ENCODE measurements around the gene MCM5.
A peak's percentile ranks its signal among the peaks of the same experiment; 100 is the strongest.

Gene MCM5

GRCh38 chr22:35379146-35379993 lies 20.6 kb upstream of the MCM5 start:
- DNase-seq (ENCODE audit: low spot score) = no peak

- no peak for DNase-seq (ENCODE audit: low spot score)
These were observed 19.9 kb upstream of the MCM5 start for GRCh38 chr22:35380013-35380412.

GRCh38 chr22:35380537-35381423 lies 19.2 kb upstream of the MCM5 start, which contains the start of gene HMOX1:
HMOX1 (plus strand) TSS chr22:35381096; CDS start chr22:35381174, 78 bp downstream.
- DNase-seq (ENCODE audit: low spot score) = peak; percentile 90

- DNase-seq (ENCODE audit: low spot score) = no peak
These were observed 18.4 kb upstream of the MCM5 start for GRCh38 chr22:35381424-35382009.

- DNase-seq (ENCODE audit: low spot score) = no peak
These were observed 16.3 kb upstream of the MCM5 start for GRCh38 chr22:35383679-35384071.

GRCh38 chr22:35384527-35384926 lies 15.4 kb upstream of the MCM5 start:
- peak; percentile 42 for DNase-seq (ENCODE audit: low spot score)

- no peak for DNase-seq (ENCODE audit: low spot score)
These were observed 14.9 kb upstream of the MCM5 start for GRCh38 chr22:35384975-35385588.

- DNase-seq (ENCODE audit: low spot score) = no peak
These were observed 13.2 kb upstream of the MCM5 start for GRCh38 chr22:35386670-35387288.

GRCh38 chr22:35390933-35391332 lies 9.0 kb upstream of the MCM5 start:
- no peak for DNase-seq (ENCODE audit: low spot score)

GRCh38 chr22:35392357-35392756 lies 7.6 kb upstream of the MCM5 start:
- no peak for DNase-seq (ENCODE audit: low spot score)

GRCh38 chr22:35393116-35394010 lies 6.6 kb upstream of the MCM5 start:
- DNase-seq (ENCODE audit: low spot score) = no peak

- DNase-seq (ENCODE audit: low spot score) = no peak
These were observed 6.0 kb upstream of the MCM5 start for GRCh38 chr22:35394011-35394312.

- DNase-seq (ENCODE audit: low spot score) = peak; percentile 41
These were observed 5.0 kb upstream of the MCM5 start for GRCh38 chr22:35394810-35395563.

GRCh38 chr22:35396622-35397021 lies 3.3 kb upstream of the MCM5 start:
- peak; percentile 41 for DNase-seq (ENCODE audit: low spot score)

GRCh38 chr22:35397095-35397904 lies 2.6 kb upstream of the MCM5 start:
- DNase-seq (ENCODE audit: low spot score) = peak; percentile 80

GRCh38 chr22:35398591-35398973 lies 1.4 kb upstream of the MCM5 start:
- no peak for DNase-seq (ENCODE audit: low spot score)

- no peak for DNase-seq (ENCODE audit: low spot score)
These were observed 744 bp upstream of the MCM5 start for GRCh38 chr22:35399114-35399677.

GRCh38 chr22:35400501-35400790 lies 506 bp downstream of the MCM5 start:
- no peak for DNase-seq (ENCODE audit: low spot score)

GRCh38 chr22:35401863-35402262 lies 1.9 kb downstream of the MCM5 start:
- DNase-seq (ENCODE audit: low spot score) = no peak
